Thyroid gland (tissue), 4 donors: ENCODE data around the gene GOLT1A.

Experiments
- CTCF ChIP-seq, 6 experiments: fragments of 200-600 bp in 3 of 6; fragments of 450-650 bp in 3 of 6; sonication (generic) in 3 of 6; IDR thresholded peaks; one replicate each; pipeline ENCODE4 v1.5.1; 2016 to 2019; ENCODE audit warnings: antibody characterized with exemption in 6 of 6, mild to moderate bottlenecking in 2 of 6, inconsistent platforms in 1 of 6, moderate library complexity in 1 of 6
- POLR2A ChIP-seq, 2 donors: fragments of 450-650 bp; IDR thresholded peaks; one replicate each; pipeline ENCODE4 v1.6.1; 2017; ENCODE audit warnings: antibody characterized with exemption in 2 of 2, mild to moderate bottlenecking in 2 of 2, moderate library complexity in 1 of 2

DNA sequence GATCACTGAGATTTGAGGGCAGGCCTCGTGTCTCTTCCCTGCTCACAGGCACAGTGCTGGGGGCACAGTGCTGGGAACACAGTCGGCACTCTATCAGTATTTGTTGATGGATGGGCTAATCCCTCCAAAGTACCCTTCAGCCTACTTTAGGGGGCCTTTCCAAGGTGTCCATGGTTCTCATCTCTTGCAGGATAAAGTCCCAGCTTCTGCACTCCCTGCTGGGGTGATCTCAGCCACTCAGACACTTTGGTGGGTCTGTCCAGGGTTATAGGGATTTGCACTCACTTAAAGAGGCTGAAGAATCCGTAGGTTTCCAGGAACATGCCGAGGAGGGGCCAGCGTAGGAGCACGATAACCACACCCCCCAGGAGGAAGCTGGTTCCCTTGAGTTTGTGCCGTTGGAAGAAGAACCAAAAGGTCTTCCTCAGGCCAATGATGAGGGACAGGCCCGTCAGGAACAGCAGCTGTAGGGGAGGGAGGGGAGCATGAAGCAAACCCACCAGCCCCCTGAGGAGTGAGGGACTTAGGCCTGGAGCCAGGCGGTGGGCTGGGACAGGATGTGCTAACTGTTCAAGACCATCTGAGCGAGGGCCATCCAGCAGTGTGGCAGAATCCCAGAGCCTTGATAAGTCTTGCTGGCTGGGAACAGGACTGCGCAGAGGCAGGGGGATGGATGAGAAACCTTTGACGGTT lies 12.3 kb downstream of the GOLT1A start:
- TF ChIP-seq CTCF (IDR thresholded peaks at IDR 0.05), result no peak
- TF ChIP-seq POLR2A (IDR thresholded peaks at IDR 0.05), result no peak
